HAP-1 (cell line): ENCODE data around the gene COL1A2.

Experiments used
- DNase-seq, 2 experiments: peaks; one replicate each; pipeline ENCODE4 v3.0.0-alpha.2; 2016 to 2020; ENCODE audit warnings: low spot score in 2 of 2
- H3K27me3 ChIP-seq: fragments of 250-450 bp; sonication (Bioruptor Pico); 2 replicates; pipeline ENCODE4 v1.5.1; 2020; ENCODE audit warnings: low read depth, mild to moderate bottlenecking, moderate library complexity
- H3K36me3 ChIP-seq: fragments of 250-450 bp; sonication (Bioruptor Pico); replicated peaks from 2 replicates; pipeline ENCODE4 v1.5.1; 2020; ENCODE audit warnings: mild to moderate bottlenecking
- H3K4me1 ChIP-seq: fragments of 250-450 bp; sonication (Bioruptor Pico); 2 replicates; pipeline ENCODE4 v1.5.1; 2020; ENCODE audit warnings: mild to moderate bottlenecking
- H3K4me3 ChIP-seq: fragments of 250-450 bp; sonication (Bioruptor Pico); 2 replicates; pipeline ENCODE4 v1.5.1; 2020; ENCODE audit warnings: mild to moderate bottlenecking, moderate library complexity
- H3K9me3 ChIP-seq: fragments of 250-450 bp; sonication (Bioruptor Pico); 2 replicates; pipeline ENCODE4 v1.5.1; 2020; ENCODE audit warnings: mild to moderate bottlenecking, moderate library complexity
- in situ Hi-C: fragments of 300-500 bp; cut with MboI; formaldehyde crosslinking; loops from 3 replicates; pipeline ENCODE4 v1.14.3; 2020; ENCODE audit warnings: low sequenced_read_pairs, inconsistent platforms, mixed read lengths

COL1A2 gene

DNA sequence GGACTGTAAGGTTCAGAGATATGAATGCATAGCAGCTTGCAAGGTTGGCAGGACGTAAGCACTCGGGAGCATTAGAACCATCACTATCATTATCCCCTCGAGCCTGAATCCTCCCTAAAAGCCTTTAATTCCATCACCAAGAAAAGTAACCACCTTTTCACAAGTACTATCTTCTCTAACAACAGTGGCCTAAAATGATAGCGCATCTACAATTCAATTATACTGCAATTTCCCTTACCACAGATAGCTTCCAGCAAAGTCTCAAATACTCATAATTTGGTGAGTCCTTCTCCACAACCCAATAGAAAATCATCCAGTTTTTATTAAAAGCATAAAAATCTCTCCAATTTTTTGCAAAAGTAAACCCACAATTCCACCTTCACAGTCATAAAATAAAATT lies 42.0 kb downstream of the COL1A2 start:
- no peak for DNase-seq
- Histone ChIP-seq H3K9me3 (no peaks in the 10 kb centered on the region), H3K4me3 (no peak overlapping the region), H3K27me3 (no peaks in the 10 kb centered on the region), H3K4me1 (peaks cover 11% of the 10 kb centered on the region), H3K36me3 (no peaks in the 10 kb centered on the region)
- in situ Hi-C loops, result loop anchor here (25.0 kb wide), 2 partner anchors 801 to 1051 kb away; partner anchors contain the start of gene ASB4

DNA sequence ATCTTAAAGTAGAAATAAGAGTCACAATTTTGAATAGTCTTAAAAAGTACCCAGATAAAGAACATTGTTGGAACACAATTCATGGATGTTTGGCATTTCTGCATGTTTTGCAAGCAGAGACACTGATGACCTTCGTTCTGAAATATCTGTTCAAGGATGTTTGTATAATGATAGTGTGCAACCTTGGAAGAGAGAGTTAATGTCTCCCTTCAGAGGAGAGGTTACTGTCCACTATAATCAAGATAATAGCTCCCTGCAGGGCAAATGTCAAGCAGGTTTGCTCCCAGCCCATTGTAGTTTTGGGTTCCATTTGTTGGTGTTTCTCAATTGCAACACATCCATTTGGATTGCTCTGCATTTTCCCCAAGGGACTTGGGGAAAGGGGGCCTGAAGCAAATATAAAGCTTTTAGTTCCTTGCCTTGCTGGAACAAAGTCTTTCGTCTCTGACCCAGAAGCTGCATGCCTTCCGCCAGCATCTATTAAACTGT lies 45.2 kb downstream of the COL1A2 start:
- Histone ChIP-seq H3K9me3 (no peaks in the 10 kb centered on the region), H3K4me1 (peaks cover 18% of the 10 kb centered on the region), H3K36me3 (no peaks in the 10 kb centered on the region), H3K27me3 (no peaks in the 10 kb centered on the region), H3K4me3 (no peak overlapping the region)
- DNase-seq, result no peak
- in situ Hi-C loops, result loop anchor here (25.0 kb wide), 2 partner anchors 797 to 1047 kb away; partner anchors contain the start of gene ASB4

DNA sequence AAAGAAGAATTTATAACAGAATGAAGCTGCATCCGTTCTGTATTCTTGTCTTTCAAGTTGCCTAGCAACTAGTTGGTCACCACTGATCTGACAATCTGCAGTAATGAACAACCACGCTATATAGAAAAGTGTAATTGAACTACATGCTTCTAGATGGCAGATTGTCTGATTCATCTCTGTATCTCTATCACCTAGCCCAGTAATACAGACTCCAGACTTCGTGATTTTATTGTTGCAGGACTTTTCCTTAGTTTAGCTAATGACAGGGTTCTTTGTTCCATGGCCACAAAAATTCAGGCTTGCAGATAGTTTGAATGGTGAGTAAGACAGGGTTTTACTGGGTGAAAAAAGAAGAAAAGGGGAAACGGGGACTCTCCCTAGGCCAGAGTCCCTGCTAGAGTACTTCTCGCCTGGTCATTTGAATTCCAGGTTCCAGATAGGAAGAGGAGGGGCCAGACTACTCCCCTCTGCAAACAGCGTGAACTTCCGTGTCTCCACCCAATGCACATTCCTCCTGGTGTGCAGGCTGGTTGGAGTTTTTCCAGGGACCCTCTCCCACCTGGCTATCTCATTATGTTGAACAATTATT lies 45.9 kb downstream of the COL1A2 start:
- in situ Hi-C loops, result loop anchor here (25.0 kb wide), 2 partner anchors 797 to 1047 kb away; partner anchors contain the start of gene ASB4
- H3K36me3 ChIP-seq, result no peaks in the 10 kb centered on the region
- H3K4me3 ChIP-seq, result no peak overlapping the region
- H3K4me1 ChIP-seq, result peaks cover 21% of the 10 kb centered on the region
- no peaks in the 10 kb centered on the region for H3K9me3 ChIP-seq
- no peaks in the 10 kb centered on the region for H3K27me3 ChIP-seq
- DNase-seq, result no peak

DNA sequence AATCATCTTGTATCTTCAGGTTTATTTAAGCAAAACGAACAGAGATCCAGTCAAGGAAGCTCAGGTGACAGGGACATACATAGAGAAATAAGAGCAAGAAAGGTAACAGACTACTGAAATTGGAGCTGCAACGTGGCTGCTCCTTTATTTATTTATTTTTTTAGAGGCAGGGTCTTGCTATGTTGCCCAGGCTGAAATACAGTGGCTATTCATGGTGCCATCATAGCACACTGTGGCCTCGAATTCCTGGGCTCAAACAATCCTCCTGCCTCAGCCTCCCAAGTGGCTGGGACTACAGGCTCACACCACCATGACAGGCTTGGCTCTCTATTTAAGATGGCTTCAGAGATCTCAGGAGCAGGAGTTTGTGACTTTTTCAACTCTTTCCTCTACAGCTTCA lies 46.4 kb downstream of the COL1A2 start:
- Histone ChIP-seq H3K9me3 (no peaks in the 10 kb centered on the region), H3K4me3 (no peak overlapping the region), H3K27me3 (no peaks in the 10 kb centered on the region), H3K36me3 (no peaks in the 10 kb centered on the region), H3K4me1 (peaks cover 21% of the 10 kb centered on the region)
- no peak for DNase-seq
- in situ Hi-C loops, result loop anchor here (25.0 kb wide), 2 partner anchors 796 to 1046 kb away; partner anchors contain the start of gene ASB4

DNA sequence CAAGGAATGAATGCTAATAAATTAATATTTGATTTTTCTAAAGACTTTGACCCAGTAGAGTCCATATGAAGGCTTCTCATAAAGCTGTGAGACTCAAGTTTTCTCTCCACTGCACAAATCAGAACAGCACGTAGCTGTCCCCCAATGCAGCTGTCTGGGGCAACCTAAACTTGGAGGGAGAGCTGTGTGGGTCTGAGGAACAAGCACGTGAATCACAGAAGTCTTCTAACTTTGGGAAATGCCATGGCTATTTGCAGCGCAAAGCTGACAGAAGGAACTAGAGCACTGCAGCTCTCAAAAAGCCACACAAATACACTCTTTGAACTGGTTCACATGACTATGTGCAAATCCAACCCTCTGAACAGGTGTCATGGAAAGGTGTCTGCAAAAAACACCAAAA lies 47.9 kb downstream of the COL1A2 start:
- Histone ChIP-seq H3K36me3 (no peaks in the 10 kb centered on the region), H3K9me3 (no peaks in the 10 kb centered on the region), H3K4me1 (peaks cover 21% of the 10 kb centered on the region), H3K4me3 (no peak overlapping the region), H3K27me3 (no peaks in the 10 kb centered on the region)
- in situ Hi-C loops, result loop anchor here (25.0 kb wide), 2 partner anchors 795 to 1045 kb away; partner anchors contain the start of gene ASB4
- DNase-seq, result no peak

DNA sequence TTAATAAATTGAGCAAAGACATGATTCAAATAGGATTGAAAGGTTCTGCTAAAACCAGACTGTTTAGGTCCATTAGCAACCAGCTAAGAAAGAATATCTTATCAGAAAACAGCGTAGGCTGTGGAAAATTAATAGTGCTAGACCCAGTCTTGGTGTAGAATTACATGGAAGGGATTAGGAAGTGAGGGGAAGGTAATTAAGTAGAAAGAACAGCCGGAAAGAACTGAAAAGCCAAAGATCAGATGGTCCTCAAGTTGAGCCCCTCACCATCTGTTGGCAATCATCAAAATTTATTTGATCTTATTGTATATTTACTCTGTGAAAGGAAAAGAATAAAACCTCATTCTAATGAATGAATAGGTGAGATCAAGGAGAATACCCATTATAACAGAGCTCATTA lies 50.1 kb downstream of the COL1A2 start:
- Histone ChIP-seq H3K4me1 (peaks cover 20% of the 10 kb centered on the region), H3K27me3 (no peaks in the 10 kb centered on the region), H3K9me3 (no peaks in the 10 kb centered on the region), H3K36me3 (no peaks in the 10 kb centered on the region), H3K4me3 (no peak overlapping the region)
- DNase-seq, result no peak
- in situ Hi-C loops, result loop anchor here (25.0 kb wide), 2 partner anchors 792 to 1042 kb away; partner anchors contain the start of gene ASB4

DNA sequence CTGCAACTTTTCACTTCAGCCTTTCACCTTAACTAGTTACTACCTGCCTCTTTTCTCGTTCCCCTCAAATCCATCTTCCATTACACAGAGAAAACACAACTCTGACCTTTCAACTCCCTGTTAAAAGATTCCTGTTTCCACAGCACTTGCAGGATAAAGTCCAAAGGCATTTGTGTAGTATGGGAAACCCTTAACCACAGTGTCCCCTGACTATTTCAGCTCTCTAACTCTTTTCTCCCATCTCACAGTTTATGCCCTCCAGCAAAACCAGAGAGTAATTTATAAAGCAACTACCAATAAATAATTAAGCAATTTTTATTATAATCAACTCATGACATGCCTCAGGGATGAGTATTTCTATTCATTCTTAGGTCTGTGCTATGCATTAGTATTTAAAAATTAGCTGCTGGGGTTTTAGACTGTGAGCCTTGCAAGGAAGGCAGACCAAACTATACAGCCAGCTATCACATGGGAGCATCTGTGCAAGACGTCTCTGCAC lies 51.0 kb downstream of the COL1A2 start:
- DNase-seq, result no peak
- in situ Hi-C loops, result loop anchor here (25.0 kb wide), 2 partner anchors 792 to 1042 kb away; partner anchors contain the start of gene ASB4
- Histone ChIP-seq H3K4me1 (peaks cover 12% of the 10 kb centered on the region), H3K4me3 (no peak overlapping the region), H3K27me3 (no peaks in the 10 kb centered on the region), H3K36me3 (no peaks in the 10 kb centered on the region), H3K9me3 (no peaks in the 10 kb centered on the region)

DNA sequence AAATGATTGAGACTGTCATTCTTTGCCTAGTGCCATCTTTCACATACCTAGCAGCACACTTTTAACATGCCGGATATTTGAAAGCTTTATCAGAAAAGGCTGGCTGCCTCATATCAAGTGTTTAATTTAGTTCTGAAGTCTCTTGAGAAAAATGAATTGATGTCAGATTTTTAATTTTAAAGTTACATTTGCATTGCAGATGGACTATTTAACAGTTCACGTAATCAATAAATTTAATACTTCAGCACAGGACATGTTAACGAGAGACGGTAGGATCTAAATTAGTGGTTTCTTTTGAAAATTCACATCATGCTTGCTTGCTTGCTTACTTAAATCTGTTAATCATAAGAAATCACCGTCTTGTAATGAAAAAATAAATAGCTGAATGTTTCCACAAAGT lies 51.6 kb downstream of the COL1A2 start:
- H3K4me3 ChIP-seq, result no peak overlapping the region
- H3K27me3 ChIP-seq, result no peaks in the 10 kb centered on the region
- H3K36me3 ChIP-seq, result no peaks in the 10 kb centered on the region
- in situ Hi-C loops, result loop anchor here (25.0 kb wide), 2 partner anchors 791 to 1041 kb away; partner anchors contain the start of gene ASB4
- DNase-seq, result no peak
- no peaks in the 10 kb centered on the region for H3K9me3 ChIP-seq
- peaks cover 12% of the 10 kb centered on the region for H3K4me1 ChIP-seq

DNA sequence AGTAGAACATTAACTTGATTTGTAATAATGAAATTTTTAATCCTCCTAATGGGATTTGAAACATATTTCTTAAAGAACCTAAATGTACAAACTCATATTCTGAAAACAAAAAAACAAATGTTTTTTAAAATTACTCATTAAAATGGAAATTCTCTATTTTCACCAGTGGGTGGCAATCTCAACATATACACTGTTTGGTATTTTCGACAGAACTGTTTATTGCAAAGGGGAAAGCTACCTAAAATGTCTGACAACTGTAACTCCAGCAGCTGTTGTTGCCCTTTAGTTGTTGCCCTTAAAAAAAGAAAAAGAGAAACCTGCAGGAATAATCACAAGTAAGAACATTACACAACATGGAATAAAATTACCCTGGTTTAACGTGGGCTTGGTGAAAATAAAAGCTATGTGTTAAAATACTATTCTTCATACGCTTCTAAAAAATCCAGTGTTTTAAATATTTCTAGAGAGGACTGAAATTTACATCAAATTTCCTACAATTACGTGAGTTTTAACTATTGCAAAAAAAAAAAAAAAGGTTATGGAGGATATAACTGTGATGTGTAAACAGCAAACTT lies 54.5 kb downstream of the COL1A2 start:
- H3K36me3 ChIP-seq, result no peaks in the 10 kb centered on the region
- H3K4me3 ChIP-seq, result no peak overlapping the region
- DNase-seq, result peak in 1 of 2 experiments; percentile 73
- in situ Hi-C loops, result loop anchor here (25.0 kb wide), 2 partner anchors 788 to 1038 kb away; partner anchors contain the start of gene ASB4
- H3K27me3 ChIP-seq, result no peaks in the 10 kb centered on the region
- H3K9me3 ChIP-seq, result no peaks in the 10 kb centered on the region
- H3K4me1 ChIP-seq, result peaks cover 12% of the 10 kb centered on the region

DNA sequence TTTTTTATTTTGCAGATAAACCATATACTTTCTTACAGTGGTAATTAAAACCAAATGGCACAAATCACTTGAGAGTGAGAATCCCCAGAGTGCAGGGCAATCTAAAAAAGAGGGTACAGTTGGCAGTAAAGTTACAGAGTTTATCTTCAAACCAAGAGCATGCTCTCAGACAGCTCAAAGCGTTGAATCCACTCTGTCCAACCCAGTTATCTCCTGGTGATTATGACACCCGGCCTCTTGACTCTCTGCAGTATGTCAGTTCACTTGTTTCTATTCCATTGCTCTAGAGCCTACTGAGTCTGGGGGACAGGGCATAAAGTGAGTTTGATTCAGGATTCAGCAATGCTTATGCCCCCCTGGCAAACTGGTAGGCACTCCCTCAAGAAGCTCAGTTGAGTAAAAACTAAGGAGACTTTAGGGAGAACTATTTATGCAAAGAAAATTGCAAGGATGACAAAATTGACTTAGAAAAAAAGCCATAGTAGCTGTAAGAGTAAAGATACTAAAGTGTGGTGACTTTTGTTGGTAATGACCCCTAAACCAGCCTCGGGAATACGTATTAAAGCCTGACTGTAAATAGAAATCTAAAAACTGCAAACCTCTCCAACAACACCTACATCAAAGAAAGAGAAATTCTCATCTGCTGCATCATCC lies 55.5 kb downstream of the COL1A2 start:
- H3K27me3 ChIP-seq, result no peaks in the 10 kb centered on the region
- H3K4me3 ChIP-seq, result no peak overlapping the region
- in situ Hi-C loops, result no loop called here
- peaks cover 3% of the 10 kb centered on the region for H3K4me1 ChIP-seq
- DNase-seq, result no peak
- no peaks in the 10 kb centered on the region for H3K9me3 ChIP-seq
- no peaks in the 10 kb centered on the region for H3K36me3 ChIP-seq

DNA sequence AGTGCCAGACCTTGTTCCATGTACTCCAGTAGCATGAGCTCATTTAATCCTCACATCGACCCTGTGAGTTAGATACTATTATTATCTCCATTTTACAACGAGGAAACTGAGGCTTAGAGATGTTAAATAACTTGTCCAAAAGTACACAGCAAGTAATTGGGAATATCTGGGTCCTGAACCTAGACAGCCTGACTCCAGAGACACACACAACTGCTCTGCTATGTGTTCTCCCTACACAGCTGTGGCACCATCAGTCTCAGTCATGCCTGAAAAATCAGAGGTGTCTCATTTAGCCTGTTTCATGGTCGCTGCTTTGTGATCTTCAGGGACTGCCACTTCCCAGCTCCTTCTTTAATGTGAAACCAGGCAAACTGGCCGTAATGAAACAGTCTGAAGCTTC lies 56.5 kb downstream of the COL1A2 start:
- H3K4me1 ChIP-seq, result peaks cover 3% of the 10 kb centered on the region; the same call in 1 of the 2 replicates
- H3K27me3 ChIP-seq, result no peaks in the 10 kb centered on the region
- no peak overlapping the region for H3K4me3 ChIP-seq
- no peak for DNase-seq
- no peaks in the 10 kb centered on the region for H3K9me3 ChIP-seq
- no peaks in the 10 kb centered on the region for H3K36me3 ChIP-seq
- in situ Hi-C loops, result no loop called here

DNA sequence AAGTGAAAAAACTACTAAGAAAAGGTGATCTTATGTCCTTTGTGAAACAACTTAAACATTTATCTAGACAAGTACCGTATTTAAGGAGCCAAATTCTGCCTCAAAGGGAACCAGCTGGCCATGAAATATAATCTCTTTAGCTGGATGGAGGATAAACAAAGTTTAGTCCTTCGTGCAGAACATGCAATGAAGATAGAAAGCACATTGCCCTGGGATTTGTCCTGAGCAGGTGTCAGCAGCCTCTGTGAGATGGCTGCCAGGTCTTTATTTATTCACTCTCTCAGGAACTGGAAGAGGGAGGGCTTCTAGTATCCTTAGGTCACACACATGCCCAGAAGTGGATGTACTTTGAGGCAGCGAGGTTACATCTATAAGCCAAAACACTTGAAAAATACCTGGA lies 57.5 kb downstream of the COL1A2 start:
- Histone ChIP-seq H3K36me3 (no peaks in the 10 kb centered on the region), H3K9me3 (no peaks in the 10 kb centered on the region), H3K27me3 (no peaks in the 10 kb centered on the region), H3K4me1 (peaks cover 3% of the 10 kb centered on the region; the same call in 1 of the 2 replicates), H3K4me3 (no peak overlapping the region)
- in situ Hi-C loops, result no loop called here
- DNase-seq, result no peak

DNA sequence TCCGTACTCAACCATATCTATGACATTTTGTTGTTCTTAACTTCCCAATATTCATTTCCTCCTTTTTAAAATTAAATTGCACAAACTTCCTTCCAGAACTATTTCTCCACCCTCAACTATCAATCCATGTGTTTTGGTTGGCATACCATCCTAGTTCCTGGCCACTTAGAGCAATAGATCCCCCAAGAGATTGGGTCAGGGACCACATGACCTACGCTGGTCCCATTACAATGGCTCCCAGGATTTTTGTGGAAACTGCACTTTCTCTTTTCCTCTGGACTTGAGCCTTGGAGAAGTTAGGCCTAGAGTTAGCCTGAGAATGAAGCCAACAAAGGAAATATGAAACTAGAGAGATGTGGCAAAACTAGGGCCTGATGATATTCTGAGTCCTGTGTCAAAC lies 59.2 kb downstream of the COL1A2 start:
- H3K27me3 ChIP-seq, result no peaks in the 10 kb centered on the region
- in situ Hi-C loops, result no loop called here
- no peaks in the 10 kb centered on the region for H3K9me3 ChIP-seq
- H3K4me3 ChIP-seq, result no peak overlapping the region
- no peak for DNase-seq
- H3K4me1 ChIP-seq, result peaks cover 3% of the 10 kb centered on the region; the same call in 1 of the 2 replicates
- H3K36me3 ChIP-seq, result no peaks in the 10 kb centered on the region

DNA sequence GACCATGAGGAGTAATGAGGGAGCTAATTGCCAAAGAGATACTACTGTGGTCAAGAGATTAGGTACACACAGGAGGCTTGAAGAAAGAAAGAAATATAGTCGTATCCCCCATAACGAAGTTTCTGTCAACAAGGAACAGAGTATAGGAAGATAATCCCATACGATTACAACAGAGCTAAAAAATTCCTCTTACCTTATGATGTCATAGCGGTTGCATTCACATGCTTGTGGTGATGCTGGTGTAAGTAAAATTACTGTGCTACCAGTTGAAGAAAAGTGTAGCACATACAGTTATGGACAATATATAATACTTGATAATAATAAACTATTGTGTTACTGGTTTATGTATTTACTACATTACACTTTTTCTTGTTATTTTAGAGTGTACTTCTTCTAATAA lies 63.3 kb downstream of the COL1A2 start:
- Histone ChIP-seq H3K9me3 (no peaks in the 10 kb centered on the region), H3K27me3 (no peaks in the 10 kb centered on the region), H3K4me3 (no peak overlapping the region), H3K4me1 (no peaks in the 10 kb centered on the region), H3K36me3 (no peaks in the 10 kb centered on the region)
- in situ Hi-C loops, result no loop called here
- no peak for DNase-seq
